GM21367 (cell line): ENCODE data around the gene PHF2.

Source experiments
- ATAC-seq: cut with Tn5 transposase; IDR thresholded peaks from one replicate; pipeline ENCODE4 v1.9.1; 2021; ENCODE audit not compliant: unreplicated experiment

PHF2 gene

GRCh38 chr9:93675336-93676150, 99.2 kb downstream of the PHF2 start:
- no peak for ATAC-seq

- no peak for ATAC-seq
Measured at GRCh38 chr9:93676310-93677047, 100.1 kb downstream of the PHF2 start.

GRCh38 chr9:93677048-93677571, 100.7 kb downstream of the PHF2 start:
- no peak for ATAC-seq

- ATAC-seq, result no peak
Measured at GRCh38 chr9:93677641-93678136, 101.3 kb downstream of the PHF2 start.

GRCh38 chr9:93678199-93679019, 102.0 kb downstream of the PHF2 start:
- no peak for ATAC-seq

GRCh38 chr9:93679536-93680442, 103.4 kb downstream of the PHF2 start:
- ATAC-seq, result no peak

- ATAC-seq, result no peak
Measured at GRCh38 chr9:93680443-93681268, 104.3 kb downstream of the PHF2 start.

GRCh38 chr9:93681269-93682154, 105.1 kb downstream of the PHF2 start:
- no peak for ATAC-seq

- peak; percentile 51 for ATAC-seq
Measured at GRCh38 chr9:93682155-93682968, 106.0 kb downstream of the PHF2 start.

- no peak for ATAC-seq
Measured at GRCh38 chr9:93683331-93684134, 107.1 kb downstream of the PHF2 start.

- no peak for ATAC-seq
Measured at GRCh38 chr9:93684161-93684765, 107.9 kb downstream of the PHF2 start.

GRCh38 chr9:93684806-93685543, 108.6 kb downstream of the PHF2 start:
- ATAC-seq, result no peak

- no peak for ATAC-seq
Measured at GRCh38 chr9:93686127-93686879, 109.9 kb downstream of the PHF2 start.

- ATAC-seq, result no peak
Measured at GRCh38 chr9:93686880-93687236, 110.5 kb downstream of the PHF2 start.

GRCh38 chr9:93690618-93691017, 114.2 kb downstream of the PHF2 start:
- no peak for ATAC-seq
